Hepatocyte (in vitro differentiated cells): ENCODE data around the gene OR52M1.

ENCODE experiments used
- CTCF ChIP-seq: fragments of 200-600 bp; sonication (generic); IDR thresholded peaks from 2 replicates; pipeline ENCODE4 v1.5.1; 2016; ENCODE audit warnings: antibody characterized with exemption, mild to moderate bottlenecking; ENCODE audit not compliant: poor library complexity
- EZH2 ChIP-seq: fragments of 200-600 bp; sonication (generic); IDR thresholded peaks from 2 replicates; pipeline ENCODE4 v1.6.1; 2016; ENCODE audit warnings: antibody characterized with exemption, mild to moderate bottlenecking, borderline replicate concordance

- TF ChIP-seq CTCF (no peak), EZH2 (no peak)
Observed at GRCh38 chr11:4495986-4496385, 49.0 kb upstream of the OR52M1 start.
